GM19043 (cell line): ENCODE data around the gene SPATA3.

ENCODE experiments used
- ATAC-seq: cut with Tn5 transposase; IDR thresholded peaks from one replicate; pipeline ENCODE4 v1.9.1; 2021; ENCODE audit warnings: low read depth; ENCODE audit not compliant: unreplicated experiment

SPATA3 gene

DNA sequence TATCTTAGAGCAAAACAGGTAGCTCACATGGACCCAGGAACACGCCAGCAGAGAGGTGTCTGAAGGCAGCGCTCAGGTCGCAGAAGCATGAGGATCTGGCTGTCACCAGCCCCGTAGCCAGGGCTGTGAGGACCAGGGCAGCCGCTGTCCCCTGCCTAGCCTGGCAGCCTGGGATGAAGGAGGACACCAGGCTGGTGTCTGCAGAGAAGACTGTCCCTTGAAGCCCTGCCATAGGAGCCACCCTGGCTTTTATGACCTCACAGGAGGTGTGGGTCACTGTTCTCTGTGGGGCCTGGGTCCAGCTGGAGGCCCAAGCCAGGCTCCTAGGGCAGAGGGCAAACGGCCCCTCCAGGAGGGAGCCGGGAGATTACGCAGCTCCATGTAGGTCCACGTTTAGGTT is at the start of gene SPATA3:
SPATA3 (plus strand) TSS at position 301 of the 400 bp plus-strand sequence. CDS start 113 bp downstream, outside the sequence.
- ATAC-seq = no peak

DNA sequence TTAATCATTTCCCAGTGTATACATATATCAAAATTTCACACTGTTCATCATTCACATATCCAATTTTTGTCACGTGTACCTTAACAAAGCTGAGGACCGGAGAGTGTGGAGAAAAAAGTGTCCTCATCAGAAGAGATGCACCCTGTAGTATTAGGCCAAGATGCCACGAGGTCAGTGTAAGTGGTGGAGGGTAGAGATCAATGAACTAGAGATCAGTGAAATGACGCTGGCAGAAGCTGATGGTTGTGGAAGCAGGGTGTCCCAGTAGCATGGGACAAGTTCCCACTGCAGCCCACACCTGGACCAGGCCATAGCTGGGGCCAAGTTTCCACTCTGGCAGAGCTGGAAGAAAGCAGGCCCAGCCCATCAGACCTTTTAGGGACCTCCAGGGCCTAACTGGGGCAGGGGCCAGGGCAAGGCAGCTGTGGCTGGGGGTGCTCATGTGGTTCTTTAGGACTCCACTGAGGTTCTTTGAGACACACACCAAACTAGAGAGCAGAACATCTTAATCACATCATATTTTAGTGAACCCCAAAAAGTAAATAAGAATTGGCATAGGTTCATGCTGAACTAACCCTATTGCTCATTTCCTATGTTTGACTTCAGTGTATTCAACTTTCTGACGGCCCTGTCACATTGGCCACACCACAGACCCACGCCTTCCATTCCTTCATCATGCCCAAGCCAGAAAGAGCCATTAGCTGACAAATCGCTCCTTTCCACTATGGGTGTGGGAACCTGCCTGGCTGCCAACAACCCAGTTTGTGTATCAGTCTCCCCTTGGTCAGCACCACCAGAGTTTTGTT is 49.3 kb upstream of the SPATA3 start:
- no peak for ATAC-seq

DNA sequence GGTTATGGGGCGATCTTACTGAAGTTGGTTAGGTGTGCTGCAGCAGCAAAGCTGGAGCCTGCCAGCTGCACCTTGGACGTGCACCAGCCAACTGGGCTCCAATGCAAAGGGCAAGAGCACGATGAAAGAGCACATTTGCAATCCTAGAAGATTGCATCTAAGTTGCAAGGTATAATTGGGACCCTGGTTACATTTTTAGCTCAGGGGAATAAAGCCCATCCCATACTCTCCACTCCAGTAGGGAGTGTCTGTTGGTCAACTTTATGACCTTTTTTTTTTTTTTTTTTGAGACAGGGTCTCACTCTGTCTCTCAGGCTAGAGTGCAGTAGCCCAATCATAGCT is 48.7 kb upstream of the SPATA3 start:
- no peak for ATAC-seq

DNA sequence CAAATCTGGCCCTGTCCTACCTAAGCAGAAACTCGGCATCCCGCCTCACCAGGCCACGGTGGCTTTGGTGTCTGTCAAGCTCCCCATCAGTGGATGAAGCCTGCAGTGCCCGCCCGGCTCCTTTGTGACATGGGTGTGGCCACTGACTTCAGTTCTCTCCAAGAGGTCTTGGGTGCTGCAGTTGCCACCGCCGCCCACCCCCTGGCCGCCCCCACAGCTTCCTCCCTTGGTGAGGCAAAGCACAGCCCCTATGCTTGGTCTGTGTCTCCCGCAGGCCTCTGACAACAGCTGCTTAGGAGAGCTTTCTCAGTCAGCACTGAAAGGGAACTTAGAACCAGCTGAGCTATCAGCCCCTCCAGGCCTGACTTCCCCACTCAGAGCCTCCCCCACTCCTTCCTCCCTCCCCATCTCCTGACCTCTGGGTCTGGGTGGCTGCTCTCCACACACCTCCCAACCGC is 48.0 kb upstream of the SPATA3 start:
- peak; percentile 43 for ATAC-seq

DNA sequence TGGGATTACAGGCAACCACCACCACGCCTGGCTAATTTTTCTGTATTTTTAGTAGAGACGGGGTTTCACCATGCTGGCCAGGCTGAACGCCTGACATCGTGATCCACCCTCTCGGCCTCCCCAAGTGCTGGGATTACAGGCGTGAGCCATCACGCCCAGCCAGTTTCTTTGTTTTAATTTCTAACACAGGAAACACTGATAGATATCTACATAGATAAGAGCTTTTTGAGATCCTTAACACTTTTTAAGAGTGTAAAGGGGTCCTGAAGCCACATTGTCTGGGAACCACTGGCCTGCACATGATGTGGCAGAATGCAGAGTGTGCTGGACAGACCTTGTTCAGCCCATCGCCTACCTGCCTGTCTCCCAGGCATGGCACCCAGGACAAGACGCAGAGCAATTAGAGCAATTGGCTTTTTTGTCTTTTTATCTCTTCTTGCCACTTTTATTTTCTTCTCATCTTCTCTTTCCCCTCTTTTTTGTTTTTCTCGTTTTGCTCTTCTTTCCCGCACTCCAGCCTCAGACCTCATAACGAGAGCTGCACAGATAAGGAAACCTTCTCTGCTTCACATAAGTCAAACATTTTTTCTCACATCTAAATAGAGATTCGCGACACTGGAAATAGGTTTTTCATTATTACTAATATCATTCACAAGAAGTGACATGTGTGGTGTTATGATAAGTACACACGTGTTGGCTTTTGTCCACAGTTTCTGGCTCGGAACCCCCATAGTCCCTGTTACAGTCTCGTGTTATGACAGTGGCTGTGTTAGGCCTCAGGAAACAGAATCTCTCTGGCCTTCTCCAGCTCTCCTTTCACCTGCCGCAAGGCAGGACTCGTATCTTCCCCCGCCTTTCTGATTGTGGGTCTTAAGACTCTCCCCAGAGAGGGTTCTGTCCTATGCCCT is 45.7 kb upstream of the SPATA3 start:
- peak; percentile 55 for ATAC-seq

DNA sequence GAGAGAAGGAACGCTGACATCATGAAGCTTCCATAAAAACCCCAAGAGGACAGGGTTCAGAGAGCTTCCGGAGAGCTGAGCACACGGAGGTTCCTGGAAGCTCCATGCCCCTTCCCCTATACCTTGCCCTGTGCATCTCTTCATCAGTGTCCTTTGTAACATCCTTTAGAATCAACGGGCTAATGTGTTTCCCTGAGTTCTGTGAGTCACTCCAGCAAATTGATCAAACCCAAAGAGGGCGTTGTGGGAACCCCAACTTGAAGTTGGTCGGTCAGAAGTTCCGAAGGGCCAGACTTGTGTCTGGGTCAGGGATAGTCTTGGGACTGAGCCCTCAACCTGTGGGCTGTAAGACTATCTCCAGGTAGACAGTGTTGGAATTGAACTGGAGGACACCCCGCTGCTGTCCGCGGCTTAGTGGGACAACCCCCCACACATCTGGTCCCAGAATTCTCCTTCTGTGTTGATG is 45.0 kb upstream of the SPATA3 start:
- no peak for ATAC-seq

DNA sequence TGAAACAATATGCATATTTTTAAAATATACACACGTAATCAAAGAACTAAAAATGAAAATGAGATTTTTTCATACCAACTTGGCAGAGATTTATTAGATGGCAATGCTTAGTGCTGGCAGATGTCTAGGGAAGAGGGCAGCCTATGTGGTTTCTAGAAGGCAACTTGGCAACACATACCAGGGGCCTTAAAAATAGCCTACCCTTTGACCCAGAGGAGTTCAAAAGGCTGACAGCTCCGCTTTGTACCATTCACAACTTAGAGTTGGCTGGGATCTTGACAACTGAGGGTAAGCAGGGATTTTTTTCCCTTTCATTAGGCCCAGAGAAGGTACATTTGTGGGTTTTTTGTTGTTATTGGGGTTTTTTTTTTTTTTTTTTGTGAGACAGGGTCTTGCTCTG is 44.5 kb upstream of the SPATA3 start:
- no peak for ATAC-seq

DNA sequence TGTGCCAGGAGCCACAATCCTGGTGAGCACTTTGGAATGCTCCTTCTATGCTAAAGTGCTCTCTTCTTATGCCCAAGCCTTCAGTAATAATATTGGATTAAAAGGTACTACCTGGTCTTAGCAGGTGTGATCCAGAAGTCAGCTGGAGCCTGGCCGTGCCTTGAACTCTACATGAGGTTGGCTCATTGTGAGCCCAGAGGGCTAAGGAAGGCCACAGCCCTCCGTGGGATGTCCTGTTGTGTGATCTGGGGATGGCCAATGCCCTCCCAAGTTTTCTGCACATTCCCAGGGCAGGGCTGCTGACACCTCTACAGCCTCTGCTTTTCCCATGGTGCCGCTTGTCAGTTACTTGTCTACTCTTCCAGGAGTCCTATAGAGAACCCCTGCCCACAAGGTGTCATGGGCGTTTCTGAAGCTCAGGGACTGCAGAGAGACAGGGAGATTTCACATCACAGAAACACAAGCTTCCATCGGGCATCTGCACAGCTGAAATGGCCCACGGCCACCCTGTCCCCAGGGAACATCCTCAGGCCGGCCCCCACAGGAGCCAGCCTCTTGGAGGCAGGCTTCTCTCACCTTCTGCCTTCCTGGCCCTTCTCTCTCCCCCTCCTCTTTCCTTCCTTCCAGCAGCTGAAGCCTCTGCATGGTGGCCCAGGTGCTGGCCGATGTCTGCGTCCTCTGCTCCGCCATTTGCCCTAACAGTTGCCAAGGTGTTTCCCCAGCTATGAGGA is 43.5 kb upstream of the SPATA3 start:
- no peak for ATAC-seq

DNA sequence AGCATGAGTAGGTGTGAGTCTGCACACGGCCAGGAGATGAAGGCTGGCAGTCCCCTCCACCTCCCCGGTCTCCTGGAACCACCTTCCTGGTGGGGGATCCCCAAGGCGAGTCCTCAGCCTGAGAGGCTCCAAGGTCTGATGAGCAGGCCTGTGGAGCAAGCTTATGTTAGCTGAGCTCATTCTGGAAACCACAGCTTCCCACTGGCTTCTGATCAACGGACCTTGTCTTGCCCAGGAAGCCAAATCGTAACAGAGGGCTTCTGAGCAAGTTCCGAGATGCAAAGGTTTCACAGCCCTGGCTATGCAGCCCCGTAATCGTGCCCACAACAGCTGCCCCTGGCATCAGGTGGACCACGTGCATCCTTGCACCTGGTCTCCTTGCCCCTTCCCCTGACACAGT is 42.1 kb upstream of the SPATA3 start:
- ATAC-seq = no peak

DNA sequence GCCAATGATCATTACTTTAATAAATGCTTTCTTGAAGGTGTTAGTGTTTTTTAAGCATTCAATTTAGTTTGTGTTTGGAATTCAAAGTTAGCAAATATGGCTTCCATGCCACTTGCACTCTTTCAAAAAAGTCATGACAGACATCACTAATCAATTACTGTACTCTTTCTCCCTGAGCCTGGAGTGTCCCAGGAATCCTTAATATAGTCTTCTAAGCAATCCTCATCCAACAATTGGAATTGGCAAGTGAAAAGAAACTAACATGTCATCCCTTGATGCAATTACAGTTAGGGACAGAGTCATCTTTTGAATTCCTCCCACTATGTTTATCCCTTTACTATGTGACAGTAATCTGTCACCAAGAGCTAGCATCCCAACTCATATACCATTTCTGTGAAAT is 41.2 kb upstream of the SPATA3 start:
- ATAC-seq = no peak

DNA sequence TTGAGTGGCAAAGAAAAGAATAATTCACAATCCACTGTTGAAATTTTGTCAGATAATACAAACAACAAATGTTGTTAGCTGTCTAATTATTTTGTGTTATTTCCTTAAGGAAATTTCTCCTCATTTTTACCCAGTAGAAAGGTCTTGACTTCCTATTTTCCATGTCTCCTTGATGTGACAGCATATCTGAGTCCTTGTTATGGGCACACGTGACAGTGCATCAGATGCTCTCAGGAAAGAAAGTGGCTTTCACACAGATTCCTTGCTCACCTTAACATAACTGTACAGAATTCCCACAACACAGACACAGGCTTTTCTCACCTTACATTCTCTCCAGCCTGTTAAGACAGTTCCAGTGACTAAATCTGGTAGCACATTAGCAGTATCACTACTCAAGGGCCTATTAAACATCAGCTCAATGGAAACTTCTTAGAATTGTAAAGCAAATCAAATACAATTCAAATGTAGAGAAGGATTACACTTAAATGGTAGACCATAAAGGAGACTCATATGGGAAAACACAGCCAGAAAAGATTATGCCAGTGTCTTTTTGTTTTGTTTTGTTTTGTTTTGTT is 40.7 kb upstream of the SPATA3 start:
- ATAC-seq = no peak

DNA sequence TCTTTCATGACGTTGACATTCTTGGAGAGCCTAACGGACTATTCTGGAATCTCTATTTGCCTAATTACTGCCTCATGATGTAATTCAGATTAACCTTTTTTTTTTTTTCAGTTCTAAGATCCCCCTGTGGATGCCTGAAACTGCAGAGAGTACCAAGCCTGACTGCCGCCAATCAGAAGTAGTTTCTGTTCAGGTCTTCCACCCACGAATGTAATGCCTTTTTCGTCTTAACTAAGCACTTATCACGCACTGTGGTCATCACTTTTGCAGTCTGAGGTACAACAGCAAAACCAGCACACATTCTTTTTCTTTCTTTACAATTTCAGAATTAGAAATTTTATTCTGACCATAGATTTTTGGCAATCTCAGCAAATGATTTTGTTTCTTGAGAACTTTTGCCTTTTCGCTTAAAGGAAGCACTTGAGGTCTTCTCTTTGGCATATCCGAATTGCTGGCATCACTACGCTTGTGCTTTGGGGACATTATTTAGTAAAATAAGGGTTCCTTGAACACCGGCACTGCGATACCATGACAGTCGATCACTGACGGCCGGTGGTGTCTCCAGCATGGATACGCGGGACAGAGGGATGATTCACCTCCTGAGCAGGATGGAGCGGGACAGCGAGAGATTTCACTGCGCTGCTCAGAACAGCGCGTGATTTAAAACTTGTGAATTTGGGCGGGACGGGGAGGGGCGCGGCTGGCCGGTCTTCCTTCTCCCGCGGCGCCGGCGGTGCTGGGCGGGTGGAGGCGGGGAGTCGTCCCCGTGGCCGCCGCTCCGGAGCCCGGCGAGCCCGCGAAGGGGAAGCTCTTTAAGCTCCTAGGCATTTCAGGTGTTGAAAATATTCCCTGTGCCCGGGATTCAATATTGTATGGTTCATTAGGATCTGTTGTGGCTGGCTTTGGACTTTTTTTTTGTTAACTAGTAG is 38.8 kb upstream of the SPATA3 start:
- peak; percentile 70 for ATAC-seq

DNA sequence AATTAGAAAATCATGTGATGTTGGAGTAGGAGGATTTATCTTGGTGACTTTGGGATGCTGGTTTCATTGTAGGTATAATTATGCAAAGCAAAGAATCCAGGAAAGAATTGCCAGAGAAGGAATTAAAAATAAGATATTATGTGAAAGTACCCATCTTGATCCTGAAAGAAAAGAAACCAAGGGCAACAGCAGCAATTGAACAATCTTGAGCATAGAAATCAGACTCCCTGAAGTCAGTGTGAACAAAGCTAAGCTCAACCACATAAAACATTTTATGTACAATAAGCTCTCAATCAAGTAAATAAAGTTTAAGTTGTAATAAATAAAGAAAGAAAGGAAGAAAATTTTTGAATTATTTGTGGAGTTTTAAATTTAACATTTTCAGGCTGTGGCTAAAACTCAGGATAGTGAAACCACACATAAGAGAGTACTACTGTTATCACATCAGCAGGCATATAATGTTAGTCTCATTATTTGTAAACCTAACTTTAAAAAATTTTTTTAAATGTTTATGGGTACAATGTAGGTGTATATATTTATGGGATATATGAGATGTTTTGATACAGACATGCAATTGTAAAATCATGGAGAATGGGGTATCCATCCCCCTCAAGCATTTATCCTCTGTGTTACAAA is 38.0 kb upstream of the SPATA3 start:
- ATAC-seq = no peak

DNA sequence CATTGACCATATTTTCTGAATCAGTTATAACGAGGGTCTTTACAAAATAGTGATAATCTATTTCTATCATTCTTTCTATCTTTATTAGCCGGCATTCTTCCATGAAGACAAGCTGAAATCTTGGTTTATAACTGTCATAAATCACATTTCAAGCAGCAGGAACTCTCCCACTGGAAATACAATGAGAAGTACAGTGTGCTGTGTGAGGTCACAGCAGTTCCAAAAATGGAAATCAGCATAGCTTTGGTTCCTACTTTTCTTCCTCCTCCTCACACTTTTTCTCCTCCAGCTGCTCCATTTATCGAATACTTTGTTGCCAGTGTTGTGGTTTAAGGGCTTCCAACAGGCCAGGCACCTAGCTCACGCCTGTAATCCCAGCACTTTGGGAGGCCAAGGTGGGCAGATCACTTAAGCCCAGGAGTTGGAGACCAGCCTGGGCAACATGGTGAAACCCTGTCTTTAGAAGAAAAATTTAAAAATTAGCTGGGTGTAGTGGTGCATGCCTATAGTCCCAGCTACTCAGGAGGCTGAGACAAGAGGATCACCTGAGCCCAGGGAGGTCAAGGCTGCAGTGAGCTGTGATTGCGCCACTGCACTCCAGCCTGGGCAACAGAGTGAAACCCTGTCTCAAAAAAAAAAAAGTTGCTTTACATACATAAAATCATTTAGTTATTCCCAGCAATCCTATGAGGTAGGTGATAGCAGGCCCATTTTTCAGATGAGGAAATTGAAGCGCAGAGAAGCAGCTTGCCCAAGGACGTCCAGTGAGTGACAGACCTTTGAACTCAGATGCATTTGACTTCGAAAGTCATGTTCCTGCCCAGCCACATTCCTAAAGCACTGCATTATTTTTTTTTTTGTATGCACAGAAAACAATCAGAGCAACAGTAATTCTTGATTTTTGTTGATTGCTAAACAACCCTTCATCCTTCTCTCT is 36.8 kb upstream of the SPATA3 start:
- ATAC-seq = no peak

DNA sequence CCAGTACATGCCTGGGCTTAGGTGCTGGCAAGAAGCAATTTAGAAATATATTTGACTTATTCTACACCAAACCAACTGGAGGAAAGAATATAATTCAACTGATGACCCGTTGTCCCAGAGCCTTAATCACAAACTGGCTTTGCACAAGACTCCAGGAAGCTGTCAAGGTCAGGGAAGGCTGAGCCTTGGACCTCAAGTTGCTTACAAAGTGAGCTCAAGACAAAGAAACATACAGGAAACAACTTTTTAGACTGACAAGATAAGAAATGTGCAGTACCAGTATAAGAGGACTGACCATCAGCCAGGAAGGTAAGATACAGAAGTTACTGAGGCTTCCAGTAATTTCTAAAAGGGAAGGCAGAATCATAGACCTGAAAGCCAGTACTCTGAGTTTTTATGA is 35.9 kb upstream of the SPATA3 start:
- ATAC-seq = no peak

DNA sequence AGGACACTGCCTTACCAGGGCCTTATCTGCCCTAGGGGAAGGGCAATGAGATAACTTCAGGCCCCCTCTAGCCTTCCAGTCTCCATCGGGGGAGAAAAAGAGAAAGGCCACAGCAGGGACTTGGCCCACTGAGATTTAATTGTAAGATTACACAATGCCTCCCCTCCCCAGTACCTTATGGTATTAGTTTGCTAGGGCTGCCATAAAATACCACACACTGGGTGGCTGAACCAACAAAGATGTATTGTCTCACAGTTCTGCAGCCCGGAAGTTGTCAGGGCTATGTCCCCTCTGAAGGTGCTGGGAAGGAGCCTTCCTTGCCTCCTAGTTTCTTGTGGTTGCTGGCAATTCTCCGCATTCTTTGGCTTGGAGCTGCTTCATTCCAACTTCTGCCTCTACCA is 34.8 kb upstream of the SPATA3 start:
- ATAC-seq = no peak

DNA sequence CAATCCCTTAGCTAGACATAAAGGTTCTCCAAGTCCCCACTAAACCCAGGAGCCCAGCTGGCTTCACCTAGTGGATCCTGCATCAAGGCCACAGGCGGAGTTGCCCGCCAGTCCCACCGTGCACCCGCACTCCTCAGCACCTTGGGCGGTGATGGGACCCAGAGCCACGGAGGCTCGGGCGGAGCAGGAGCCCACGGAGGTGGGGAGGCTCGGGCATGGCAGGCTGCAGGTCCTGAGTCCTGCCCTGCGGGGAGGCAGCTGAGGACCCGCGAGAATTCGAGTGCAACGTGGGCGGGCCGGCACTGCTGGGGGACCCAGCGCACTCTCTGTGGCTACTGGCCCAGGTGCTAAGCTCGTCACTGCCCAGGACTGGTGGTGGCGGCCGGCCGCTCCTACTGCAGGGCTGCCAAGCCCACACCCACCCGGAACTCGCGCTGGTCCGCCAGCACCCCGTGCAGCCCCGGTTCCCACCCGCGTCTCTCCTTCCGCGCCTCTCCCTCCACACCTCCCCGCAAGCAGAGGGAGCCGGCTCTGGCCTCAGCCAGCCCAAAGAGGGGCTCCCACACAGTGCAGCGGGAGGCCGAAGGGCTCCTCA is 31.7 kb upstream of the SPATA3 start:
- no peak for ATAC-seq

DNA sequence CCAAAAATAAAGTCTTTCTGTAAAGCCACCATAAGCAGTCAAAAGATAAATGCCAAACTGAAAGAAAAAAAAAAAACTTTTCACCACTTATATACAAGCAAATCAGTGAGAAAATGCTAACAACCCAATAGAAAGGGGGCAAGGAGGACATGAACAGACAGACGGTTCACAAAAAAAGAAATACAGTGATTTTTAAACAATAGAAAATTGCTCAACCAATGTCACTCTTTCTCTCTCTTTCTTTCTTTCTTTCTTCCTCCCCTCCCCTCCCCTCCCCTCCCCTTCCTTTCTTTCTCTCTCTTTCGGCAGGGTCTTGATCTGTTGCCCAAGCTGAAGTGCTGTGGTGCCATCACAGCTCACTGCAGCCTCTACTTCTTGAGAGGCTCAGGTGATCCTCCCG is 28.8 kb upstream of the SPATA3 start:
- no peak for ATAC-seq
